Measurements from ENCODE around the gene NLGN1.

GRCh38 chr3:173615661-173616060 is 218.1 kb downstream of the NLGN1 start:
- TF ChIP-seq TAF1 (IDR thresholded peaks at IDR 0.05; ENCODE audit: borderline replicate concordance, insufficient read depth, low read length) = no peak
- no peak for TF ChIP-seq POLR2AphosphoS5 (IDR thresholded peaks at IDR 0.05; ENCODE audit: low read depth, low read length)
- no peak for TF ChIP-seq REST (IDR thresholded peaks at IDR 0.05; ENCODE audit: insufficient read depth in 1 of 2, low read depth in 2 of 2, low read length in 2 of 2)
- TF ChIP-seq SIN3A (IDR thresholded peaks at IDR 0.05; ENCODE audit: borderline replicate concordance, insufficient read depth, low read length) = no peak
